ENCODE measurements around the gene COX8A.

The COX8A gene

GRCh38 chr11:64006398-64006797, 32.0 kb downstream of the COX8A start:
- no peaks in the 10 kb centered on the region for H3F3A ChIP-seq (ENCODE audit: low read depth)
- no peaks in the 10 kb centered on the region for H3K9me3 ChIP-seq (ENCODE audit: insufficient read depth, low read depth, low read length)
- no peak overlapping the region for H3K4me2 ChIP-seq (ENCODE audit: low read depth, low read length, poor library complexity, severe bottlenecking)
- peaks cover 3% of the 10 kb centered on the region; the same call in 1 of the 2 replicates for H3K36me3 ChIP-seq (ENCODE audit: insufficient read depth, low read length)
- no peak overlapping the region for H2AFZ ChIP-seq (ENCODE audit: low read length)
- no peaks in the 10 kb centered on the region for H3K79me2 ChIP-seq (ENCODE audit: insufficient read depth, low read length)
- no peaks in the 10 kb centered on the region for H3K4me1 ChIP-seq (ENCODE audit: insufficient read depth, low read length, poor library complexity, severe bottlenecking)
- no peak overlapping the region for H3K4me3 ChIP-seq (ENCODE audit: low read length, poor library complexity, severe bottlenecking)
- H3K9me2 ChIP-seq (replicated peaks; ENCODE audit: low read depth, low read length): no peaks in the 10 kb centered on the region
- no peak for TF ChIP-seq CTCF (conservative IDR thresholded peaks at IDR 0.05; ENCODE audit: low read length)
- no peak for TF ChIP-seq EZH2phosphoT487 (IDR thresholded peaks at IDR 0.05; ENCODE audit: borderline replicate concordance)
- peaks cover 6% of the 10 kb centered on the region for H4K20me1 ChIP-seq (ENCODE audit: insufficient read depth, low read length, poor library complexity, severe bottlenecking)
- H3K9ac ChIP-seq (ENCODE audit: low read depth, low read length, poor library complexity, severe bottlenecking): no peak overlapping the region
- H3K27me3 ChIP-seq (ENCODE audit: insufficient read depth, low read length, poor library complexity, severe bottlenecking): no peaks in the 10 kb centered on the region

- Histone ChIP-seq H3K4me1 (ENCODE audit: insufficient read depth, low read length, poor library complexity, severe bottlenecking) (no peaks in the 10 kb centered on the region), H3K9ac (ENCODE audit: low read depth, low read length, poor library complexity, severe bottlenecking) (no peak overlapping the region), H3K36me3 (ENCODE audit: insufficient read depth, low read length) (no peaks in the 10 kb centered on the region), H3K9me2 (replicated peaks; ENCODE audit: low read depth, low read length) (no peaks in the 10 kb centered on the region), H3K27me3 (ENCODE audit: insufficient read depth, low read length, poor library complexity, severe bottlenecking) (no peaks in the 10 kb centered on the region), H3K4me2 (ENCODE audit: low read depth, low read length, poor library complexity, severe bottlenecking) (no peak overlapping the region), H3F3A (ENCODE audit: low read depth) (no peaks in the 10 kb centered on the region), H3K79me2 (ENCODE audit: insufficient read depth, low read length) (no peaks in the 10 kb centered on the region), H2AFZ (ENCODE audit: low read length) (no peak overlapping the region), H3K9me3 (ENCODE audit: insufficient read depth, low read depth, low read length) (no peaks in the 10 kb centered on the region), H3K4me3 (ENCODE audit: low read length, poor library complexity, severe bottlenecking) (no peak overlapping the region), H4K20me1 (ENCODE audit: insufficient read depth, low read length, poor library complexity, severe bottlenecking) (peaks cover 6% of the 10 kb centered on the region)
- TF ChIP-seq CTCF (conservative IDR thresholded peaks at IDR 0.05; ENCODE audit: low read length) (no peak), EZH2phosphoT487 (IDR thresholded peaks at IDR 0.05; ENCODE audit: borderline replicate concordance) (no peak)
Observed at GRCh38 chr11:64007160-64007628, 32.8 kb downstream of the COX8A start.

GRCh38 chr11:64007629-64008282, 33.3 kb downstream of the COX8A start:
- Histone ChIP-seq H3K4me3 (ENCODE audit: low read length, poor library complexity, severe bottlenecking) (no peak overlapping the region), H3K9me2 (replicated peaks; ENCODE audit: low read depth, low read length) (no peaks in the 10 kb centered on the region), H3K36me3 (ENCODE audit: insufficient read depth, low read length) (no peaks in the 10 kb centered on the region), H3K9me3 (ENCODE audit: insufficient read depth, low read depth, low read length) (no peaks in the 10 kb centered on the region), H3K79me2 (ENCODE audit: insufficient read depth, low read length) (no peaks in the 10 kb centered on the region), H3F3A (ENCODE audit: low read depth) (no peaks in the 10 kb centered on the region), H3K4me2 (ENCODE audit: low read depth, low read length, poor library complexity, severe bottlenecking) (no peak overlapping the region), H3K27me3 (ENCODE audit: insufficient read depth, low read length, poor library complexity, severe bottlenecking) (no peaks in the 10 kb centered on the region), H2AFZ (ENCODE audit: low read length) (no peak overlapping the region), H3K4me1 (ENCODE audit: insufficient read depth, low read length, poor library complexity, severe bottlenecking) (no peaks in the 10 kb centered on the region), H4K20me1 (ENCODE audit: insufficient read depth, low read length, poor library complexity, severe bottlenecking) (peaks cover 6% of the 10 kb centered on the region), H3K9ac (ENCODE audit: low read depth, low read length, poor library complexity, severe bottlenecking) (no peak overlapping the region)
- no peak for TF ChIP-seq EZH2phosphoT487 (IDR thresholded peaks at IDR 0.05; ENCODE audit: borderline replicate concordance)
- no peak for TF ChIP-seq CTCF (conservative IDR thresholded peaks at IDR 0.05; ENCODE audit: low read length)
